ENCODE data around the gene ELOVL6.

DNA sequence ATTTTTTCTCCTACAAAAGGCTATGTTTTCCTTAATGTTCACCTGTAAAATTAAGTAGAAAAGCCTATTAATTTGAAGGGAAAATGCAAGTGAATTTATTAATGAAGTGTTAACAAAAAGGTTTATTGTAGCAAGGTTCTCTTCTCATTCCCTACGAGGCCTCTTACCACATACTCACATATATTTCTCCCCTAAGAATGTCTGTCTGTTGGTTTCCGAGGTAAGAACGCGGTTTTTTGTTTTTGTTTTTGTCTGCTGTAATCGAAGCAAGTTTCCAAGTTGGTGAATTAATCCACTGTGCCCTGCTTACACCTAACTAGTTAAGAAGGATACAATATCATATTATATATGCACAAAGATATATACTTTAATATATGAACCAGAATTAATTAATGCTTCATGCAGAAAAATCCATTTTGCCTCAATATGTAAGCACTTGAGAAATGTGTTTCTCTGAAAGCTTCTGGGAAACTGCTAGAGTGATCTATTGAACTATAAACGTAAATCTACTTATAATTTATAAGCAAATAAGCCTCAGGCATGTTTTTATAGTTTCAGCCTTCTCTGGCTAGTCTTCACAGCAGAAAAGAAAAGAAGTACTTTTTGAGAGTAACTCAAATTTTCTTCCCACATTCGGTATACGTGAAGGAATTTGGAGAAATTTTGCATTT lies 164.9 kb downstream of the ELOVL6 start:
- TF ChIP-seq, protein P1, sequence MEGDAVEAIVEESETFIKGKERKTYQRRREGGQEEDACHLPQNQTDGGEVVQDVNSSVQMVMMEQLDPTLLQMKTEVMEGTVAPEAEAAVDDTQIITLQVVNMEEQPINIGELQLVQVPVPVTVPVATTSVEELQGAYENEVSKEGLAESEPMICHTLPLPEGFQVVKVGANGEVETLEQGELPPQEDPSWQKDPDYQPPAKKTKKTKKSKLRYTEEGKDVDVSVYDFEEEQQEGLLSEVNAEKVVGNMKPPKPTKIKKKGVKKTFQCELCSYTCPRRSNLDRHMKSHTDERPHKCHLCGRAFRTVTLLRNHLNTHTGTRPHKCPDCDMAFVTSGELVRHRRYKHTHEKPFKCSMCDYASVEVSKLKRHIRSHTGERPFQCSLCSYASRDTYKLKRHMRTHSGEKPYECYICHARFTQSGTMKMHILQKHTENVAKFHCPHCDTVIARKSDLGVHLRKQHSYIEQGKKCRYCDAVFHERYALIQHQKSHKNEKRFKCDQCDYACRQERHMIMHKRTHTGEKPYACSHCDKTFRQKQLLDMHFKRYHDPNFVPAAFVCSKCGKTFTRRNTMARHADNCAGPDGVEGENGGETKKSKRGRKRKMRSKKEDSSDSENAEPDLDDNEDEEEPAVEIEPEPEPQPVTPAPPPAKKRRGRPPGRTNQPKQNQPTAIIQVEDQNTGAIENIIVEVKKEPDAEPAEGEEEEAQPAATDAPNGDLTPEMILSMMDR (IDR thresholded peaks at IDR 0.05) = no peak
- TF ChIP-seq POLR2A (IDR thresholded peaks at IDR 0.05) (no peak), POLR2AphosphoS5 (IDR thresholded peaks at IDR 0.05) (no peak)

Measured in prostate gland (tissue), 2 donors.